GM12891 (cell line): Measurements from ENCODE around the gene SF3B2.

ENCODE experiments used
- POLR2A ChIP-seq: IDR thresholded peaks from 2 replicates; pipeline ENCODE4 v1.6.1; 2011; ENCODE audit warnings: low read depth, low read length, control low read depth
- POLR2AphosphoS5 ChIP-seq: IDR thresholded peaks from 2 replicates; pipeline ENCODE4 v1.6.1; 2011; ENCODE audit warnings: low read depth, low read length, control low read depth

GRCh38 chr11:66051371-66051765 lies 796 bp upstream of the SF3B2 start:
- no peak for TF ChIP-seq POLR2A
- no peak for TF ChIP-seq POLR2AphosphoS5
